ENCODE results near the gene ABCA10.
"Not testable (repeated sequence)": the region's sequence is repeated elsewhere in the genome, so short reads cannot be mapped to it uniquely, and the experiment has no call there.

Gene ABCA10

DNA sequence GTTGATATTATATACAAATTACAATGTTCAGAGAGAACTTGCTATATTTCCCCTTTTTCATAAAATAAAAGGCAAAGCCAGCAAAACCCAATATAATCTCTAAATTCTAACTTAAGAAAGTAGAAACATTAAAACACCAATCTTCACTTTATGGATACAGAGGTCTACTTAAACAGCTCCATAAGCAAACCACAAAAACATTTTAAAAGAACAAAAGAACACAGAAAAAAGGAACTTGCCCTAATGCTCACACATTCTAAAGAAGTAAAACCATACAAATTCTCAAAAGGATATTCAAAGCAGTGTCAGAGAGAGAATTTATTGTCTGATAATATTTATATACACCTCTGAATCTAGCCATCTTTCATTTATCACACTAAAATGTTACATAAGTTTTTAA, 606 bp downstream of the ABCA10 start:
- DNase-seq: no peak

DNA sequence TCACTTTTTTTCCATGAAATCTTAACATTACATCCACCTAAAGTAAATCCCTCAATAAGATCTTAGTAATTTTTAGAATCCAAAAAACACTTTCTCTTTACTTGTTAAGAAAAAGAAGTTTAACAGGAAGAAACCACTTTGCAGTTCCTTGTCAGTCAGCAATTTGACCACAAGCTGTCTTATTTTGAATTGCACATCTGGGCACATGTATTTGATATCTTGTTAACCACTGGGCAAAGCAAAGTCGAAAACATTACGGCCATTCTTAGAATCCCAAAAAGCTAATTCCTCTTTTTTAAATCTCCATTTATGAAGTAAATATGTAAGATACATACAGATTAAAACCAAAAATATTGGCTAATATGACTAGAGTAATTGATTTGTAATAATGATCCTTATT, 1.1 kb downstream of the ABCA10 start:
- no peak for DNase-seq

DNA sequence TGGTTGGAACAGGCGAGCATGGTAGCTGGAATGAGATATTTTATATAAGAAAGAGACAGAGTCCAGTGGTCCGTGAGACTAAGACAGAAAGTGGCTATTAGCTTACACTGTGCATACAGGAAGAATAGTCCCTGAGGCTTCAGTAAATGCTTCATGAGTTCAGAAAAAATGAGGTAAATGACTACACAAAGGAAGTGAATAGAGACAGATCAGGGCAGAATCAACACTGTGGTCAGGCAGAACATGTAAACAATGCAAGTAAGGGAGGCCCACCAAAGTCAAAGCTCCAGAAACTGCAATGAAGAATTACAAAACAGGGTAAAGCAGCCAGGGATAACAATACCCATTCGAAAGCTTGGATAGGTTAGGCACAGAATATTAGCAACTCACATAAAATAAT, 4.8 kb downstream of the ABCA10 start:
- no peak for DNase-seq

DNA sequence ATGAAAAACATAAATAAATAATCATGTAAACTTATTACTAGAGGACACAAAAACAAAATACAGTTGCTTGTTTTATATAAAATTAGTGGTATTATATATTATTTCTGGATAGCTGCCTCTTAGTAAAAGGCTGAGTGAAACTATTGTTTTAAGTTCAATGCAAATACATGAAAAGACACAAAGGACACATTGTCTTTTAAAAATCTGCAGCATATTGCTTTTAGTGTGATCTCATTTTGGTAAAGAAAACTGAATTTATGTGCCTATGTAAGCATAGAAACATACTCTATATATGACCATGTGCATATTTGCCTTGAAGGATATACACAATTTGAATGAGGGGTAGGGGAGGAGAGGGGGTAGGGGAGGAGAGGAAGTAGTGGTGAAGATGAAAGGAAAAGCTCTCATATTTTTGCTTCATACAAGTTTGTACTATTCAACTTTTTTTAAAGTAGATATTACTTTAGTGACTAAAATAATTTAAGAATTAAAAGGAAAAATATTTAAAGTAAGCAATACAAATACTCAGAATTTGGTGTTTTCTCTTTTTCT, 5.8 kb downstream of the ABCA10 start:
- DNase-seq: no peak

DNA sequence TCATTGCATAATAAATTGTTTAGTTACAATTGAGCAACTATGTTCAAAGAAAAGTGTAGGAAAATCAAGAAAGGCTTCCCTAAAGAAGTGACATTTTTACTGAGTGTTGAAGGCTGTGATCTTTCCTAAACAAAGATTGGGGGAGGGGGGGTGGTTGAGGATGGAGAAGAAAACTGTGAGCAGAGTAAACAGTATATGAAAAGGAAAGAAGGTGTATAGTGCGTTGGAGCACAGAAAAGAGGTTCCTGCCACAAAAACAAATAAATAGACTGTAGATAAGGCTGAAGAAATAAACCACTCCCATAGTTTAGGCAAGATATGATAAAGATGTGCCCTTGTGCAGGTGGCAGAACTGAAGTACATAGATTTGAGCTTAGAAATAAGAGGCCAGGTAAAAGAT, 8.5 kb downstream of the ABCA10 start:
- DNase-seq: no peak

DNA sequence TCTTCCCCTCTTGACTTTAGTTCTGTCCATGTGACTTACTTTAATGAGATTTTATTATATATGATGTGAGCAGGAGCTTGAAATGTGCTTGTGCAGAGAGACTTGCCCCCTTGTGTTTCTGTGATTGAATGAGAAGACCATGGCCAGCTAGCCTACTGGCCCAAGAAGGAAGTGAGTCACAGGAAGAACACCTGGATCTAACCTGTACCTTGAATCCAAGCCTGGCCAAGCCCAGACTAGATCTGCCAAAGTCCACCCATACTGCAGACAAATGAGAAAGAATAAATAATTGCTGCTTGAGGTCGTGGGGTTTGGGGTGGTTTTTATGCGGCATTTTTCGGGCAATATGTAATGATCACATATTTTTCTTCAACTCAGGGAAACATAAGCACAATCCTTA, 9.6 kb downstream of the ABCA10 start:
- no peak for DNase-seq

DNA sequence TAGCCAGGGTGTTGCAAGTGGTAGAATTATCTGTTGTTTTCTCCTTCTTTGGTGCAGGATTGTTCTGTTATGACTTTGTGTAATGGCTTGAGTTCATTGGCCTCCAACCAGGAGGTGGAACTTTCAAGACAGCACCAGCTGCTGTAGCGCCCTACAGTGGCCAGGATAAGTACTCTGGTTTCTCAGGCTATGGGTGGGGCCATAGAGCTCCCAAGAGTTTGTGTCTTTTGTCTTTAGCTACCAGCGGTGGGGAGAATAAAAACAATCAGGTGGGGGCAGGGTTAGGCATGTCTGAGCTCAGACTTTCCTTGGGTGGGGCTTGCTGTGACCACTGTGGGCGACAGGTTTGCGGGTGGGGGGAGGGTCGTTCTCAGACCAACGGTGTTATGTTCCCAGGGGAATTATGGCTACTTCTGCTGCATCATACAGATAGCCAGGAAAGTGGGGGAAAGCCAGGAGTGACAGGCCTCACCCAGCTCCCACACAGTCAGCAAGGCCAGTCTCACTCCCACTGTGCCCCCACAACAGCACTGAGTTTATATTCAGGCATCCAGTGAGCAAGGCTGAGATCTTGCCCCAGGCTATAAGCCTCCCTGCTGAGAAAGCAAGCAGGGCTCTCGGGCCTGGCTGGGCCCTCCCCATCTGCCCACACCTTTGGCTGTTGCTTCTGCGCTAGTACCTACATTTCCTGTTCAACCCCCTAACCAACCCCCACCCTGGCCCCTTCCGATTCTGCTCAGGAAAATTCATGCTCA, 15.4 kb downstream of the ABCA10 start:
- DNase-seq: no peak

DNA sequence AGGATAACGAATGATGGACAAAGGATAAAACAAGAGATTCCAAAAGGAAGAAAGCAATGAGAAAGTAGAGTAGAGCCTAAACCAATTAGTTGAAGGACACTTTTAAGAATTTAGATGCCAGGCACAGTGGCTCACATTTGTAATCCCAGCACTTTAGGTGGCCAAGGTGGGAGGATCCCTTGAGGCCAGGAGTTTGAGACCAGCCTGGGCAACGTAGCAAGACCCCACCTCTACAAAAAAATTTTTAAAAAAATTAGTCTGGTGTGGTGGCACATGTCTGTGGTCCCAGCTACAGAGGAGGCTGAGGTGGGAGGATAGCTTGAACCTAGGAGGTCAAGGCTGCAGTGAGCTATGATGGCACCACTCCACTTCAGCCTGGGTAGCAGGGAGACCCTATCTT, 20.0 kb downstream of the ABCA10 start:
- DNase-seq: no peak

DNA sequence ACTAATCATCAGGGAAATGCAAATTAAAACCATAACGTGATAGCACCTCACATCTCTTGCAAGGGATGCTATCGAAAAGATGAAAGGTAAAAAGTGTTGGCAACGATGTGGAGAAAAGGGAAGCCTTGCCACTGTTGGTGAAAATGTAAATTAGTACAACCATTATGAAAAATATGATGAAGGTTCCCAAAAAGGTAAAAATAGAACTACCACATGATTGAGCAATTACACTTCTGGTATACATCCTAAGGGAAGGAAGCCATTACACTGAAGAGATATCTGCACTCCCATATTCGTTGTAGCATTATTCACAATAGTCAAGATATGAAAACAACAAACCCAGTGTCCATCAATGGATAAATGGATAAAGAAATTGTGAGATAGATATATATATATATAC, 21.5 kb downstream of the ABCA10 start:
- DNase-seq: no peak

DNA sequence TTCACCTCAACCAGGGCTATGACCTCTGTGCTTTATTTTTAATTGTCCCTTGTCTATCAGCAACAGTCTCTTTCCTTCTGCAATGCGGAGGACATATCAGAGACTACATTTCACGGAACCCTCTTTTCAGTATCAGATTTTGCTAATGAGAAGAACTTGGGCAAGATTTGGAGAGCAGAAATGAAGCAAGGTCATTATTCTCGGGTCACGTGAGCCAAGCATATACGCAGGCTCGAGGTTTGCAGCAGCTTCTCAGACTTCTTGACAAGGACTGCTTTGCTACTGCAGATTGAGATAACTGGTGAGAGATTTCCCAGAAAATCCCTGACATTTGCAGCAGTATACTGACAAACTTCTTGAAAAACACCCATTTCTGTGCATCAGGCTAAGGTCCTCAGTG, 30.4 kb downstream of the ABCA10 start:
- DNase-seq: no peak

DNA sequence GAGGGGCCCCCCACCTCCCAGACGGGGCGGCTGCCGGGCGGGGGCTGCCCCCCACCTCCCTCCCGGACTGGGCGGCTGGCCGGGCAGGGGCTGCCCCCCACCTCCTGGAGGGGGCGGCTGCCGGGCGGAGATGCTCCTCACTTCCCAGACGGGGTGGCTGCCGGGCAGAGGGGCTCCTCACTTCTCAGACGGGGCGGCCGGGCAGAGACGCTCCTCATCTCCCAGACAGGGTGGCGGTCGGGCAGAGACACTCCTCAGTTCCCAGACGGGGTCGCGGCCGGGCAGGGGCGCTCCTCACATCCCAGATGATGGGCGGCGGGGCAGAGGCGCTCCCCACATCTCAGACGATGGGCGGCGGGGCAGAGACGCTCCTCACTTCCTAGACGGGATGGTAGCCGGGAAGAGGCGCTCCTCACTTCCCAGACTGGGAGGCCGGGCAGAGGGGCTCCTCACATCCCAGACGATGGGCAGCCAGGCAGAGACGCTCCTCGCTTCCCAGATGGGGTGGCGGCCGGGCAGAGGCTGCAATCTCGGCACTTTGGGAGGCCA, 32.4 kb downstream of the ABCA10 start:
- DNase-seq: not testable (repeated sequence)

DNA sequence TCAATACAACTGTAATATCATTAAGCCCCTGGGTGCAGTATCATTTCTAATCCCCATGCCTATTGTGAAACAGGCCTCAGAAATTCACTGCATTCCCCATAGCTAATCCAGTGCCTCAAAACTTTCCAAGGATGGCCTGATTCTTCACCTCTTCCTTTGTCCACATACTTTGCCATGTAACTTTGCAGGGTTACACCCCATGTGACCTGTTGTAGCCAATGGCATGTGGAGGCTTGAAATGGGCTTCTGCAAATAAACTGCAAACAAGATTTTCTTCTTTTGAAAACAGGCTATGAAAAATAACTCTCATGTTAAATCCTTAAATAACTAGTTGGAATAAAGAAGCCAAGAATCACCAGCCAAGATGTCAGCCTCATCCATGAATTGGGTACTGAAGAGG, 35.9 kb downstream of the ABCA10 start:
- no peak for DNase-seq

DNA sequence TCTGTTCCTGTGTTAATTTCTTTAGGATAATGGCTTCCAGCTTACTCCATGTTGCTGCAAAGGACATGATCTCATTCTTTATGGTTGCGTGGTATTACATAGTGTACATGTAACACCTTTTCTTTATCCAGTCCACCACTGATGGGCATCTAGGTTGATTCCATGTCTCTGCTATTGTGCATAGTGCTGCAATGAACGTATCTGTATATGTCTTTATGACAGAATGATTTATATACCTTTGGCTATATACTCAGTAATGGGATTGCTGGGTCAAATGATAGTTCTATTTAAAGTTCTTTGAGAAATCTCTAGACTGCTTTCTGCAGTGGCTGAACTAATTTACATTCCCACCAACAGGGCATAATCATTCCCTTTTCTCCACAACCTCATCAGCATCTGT, 39.8 kb downstream of the ABCA10 start:
- DNase-seq: no peak

DNA sequence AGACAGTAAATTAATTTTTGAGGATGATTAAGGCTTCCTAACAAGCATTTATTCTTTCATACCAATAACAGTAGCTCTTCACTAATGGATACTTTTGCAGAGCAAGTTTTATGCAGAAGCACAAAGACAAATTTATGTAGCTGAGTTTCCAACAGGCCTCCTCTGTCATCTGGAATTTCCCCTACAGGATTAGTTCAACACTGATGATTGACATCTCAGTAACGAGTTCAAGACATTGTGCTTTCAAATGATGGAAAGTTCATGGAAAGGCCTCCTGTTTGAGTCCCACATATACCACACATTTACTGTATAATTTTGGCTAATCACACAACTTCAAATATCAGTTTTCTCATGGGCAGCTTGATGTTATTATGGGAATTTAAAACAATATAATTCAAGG, 40.6 kb downstream of the ABCA10 start:
- no peak for DNase-seq

DNA sequence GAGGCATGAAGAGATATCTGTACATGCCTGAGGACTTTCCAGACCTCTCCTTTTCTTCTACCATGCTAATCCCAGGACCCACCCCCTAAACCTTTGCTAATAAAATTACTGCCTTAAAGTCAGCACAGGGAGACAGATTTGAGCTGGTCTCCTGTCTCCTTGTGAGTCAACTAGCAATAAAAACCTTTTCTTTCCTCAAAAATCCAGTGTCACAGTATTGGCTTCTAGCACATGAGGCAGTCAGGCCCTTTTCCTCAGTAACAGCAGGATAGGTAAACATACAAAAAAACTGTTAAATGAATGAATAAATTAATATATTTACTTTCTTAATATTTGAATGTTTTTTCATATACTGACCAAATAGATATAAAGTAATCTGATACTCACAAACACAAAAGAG, 41.3 kb downstream of the ABCA10 start:
- DNase-seq: no peak

DNA sequence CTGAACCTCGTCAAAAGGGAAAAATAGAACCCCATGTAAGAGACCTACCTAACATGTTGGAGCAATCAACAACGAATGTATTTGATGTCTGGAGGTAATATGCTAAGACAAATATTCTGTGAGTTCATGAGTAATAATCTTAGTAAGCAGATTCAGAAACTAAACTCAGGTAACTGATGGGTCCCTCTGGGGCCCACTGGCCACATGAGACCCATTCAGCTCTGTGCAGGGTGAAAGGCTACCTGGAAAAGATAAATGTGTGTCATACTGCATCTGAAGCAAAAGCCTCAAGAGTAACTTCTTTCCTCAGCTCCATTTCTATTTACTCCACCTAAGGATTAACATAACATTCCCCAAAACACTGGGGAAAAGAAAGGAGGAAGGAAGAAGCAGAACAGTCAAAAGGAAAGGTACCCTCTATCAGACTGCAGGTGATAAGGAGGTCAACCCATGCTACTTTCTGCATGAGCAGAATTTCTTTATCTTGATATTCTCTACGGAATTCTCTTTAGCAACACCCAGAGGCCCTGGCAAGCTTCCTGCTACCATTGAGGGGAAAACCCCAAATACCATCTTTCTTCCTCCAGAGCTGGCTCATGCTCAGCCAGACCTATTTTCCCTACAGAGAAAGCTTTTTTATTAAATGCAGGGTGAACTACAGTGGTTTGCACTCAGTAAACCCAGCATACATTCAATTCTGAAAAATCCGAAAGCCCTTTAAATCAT, 49.2 kb downstream of the ABCA10 start:
- no peak for DNase-seq

DNA sequence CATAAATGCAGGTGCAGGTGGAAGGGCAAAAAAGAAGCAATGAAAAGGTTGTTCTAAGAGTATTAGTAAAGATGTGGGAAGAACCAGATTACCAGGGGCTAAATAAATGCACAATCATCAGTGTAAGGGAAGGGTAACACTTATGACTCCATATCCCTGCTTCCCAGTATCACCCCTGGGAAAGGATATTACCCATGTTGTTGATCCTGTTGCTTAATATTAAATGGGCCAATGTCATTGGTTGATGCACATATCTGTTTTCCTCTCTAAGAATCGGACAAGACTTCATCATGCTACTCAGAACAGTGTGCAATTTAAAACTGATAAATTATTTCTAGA, 52.2 kb downstream of the ABCA10 start:
- DNase-seq: no peak

DNA sequence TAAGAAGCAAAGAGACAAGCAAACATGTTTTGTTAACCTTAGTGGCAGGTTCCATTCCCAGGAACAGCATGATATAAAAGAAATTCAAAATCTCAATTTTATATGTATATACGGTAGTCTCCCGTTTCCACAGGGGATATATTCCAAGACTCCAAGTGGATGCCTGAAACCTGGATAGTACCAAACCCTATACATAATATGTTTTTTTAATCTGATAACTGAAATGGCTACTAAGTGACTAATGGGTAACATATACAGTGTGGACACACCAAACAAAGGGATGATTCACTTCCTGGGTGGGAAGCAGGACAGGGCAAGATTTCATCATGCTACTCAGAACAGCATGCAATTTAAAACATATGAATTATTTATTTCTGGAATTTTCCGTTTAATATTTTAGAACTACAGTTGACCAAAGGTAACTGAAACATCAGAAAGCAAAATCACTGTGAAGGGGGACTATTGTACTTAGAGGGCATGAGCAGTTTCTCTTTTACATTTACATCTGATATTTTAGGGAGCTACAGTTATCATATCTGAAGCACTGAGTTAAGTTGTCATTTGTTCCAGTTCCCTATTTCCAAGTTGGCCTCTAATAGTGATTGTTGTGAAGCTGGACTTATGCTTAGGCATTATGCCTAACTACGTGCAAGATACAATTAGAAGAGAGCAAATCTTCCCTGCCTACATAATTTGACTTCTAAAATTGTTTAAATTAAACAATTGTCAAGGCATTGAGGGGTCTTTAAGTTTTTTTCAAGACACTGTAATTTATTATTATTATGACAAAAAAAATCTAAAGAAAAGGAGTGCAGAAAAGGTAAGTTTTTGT, 52.8 kb downstream of the ABCA10 start:
- peak in 1 of 2 donors; percentile 28 for DNase-seq

DNA sequence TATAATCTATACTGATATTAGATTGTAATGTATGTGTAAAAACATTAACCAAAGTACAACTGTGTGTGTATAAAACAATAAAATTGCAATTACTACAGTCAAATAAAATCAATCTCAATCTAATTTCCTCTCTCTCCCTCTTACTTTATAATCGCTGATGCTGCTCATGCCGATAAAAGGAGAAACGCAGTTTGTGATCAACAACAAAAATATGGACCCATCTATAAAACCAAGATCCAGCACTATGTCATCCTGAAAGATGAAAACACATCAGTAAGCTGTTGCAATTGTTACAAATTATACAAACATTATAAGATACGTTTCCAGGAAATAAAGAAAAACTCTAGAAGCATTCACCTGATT, 53.4 kb downstream of the ABCA10 start:
- no peak for DNase-seq

DNA sequence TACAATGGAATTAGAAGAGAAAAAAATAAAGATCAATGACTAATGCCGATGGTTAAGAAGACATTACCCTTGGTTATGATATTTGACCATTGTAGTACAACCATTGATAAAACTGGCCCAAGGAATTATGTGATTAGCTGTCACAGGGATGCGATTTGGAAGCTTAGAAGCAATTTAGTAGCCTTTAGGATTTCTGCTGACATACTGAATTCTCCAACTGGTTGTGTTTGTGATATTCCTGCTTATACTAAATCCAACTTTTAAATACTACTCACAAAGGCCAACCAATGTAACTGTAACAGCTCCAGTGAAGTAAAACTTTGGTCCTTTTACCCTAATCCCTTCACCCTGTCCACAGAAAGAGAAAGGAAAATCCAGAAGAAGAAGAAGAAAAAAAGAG, 55.5 kb downstream of the ABCA10 start:
- DNase-seq: no peak

DNA sequence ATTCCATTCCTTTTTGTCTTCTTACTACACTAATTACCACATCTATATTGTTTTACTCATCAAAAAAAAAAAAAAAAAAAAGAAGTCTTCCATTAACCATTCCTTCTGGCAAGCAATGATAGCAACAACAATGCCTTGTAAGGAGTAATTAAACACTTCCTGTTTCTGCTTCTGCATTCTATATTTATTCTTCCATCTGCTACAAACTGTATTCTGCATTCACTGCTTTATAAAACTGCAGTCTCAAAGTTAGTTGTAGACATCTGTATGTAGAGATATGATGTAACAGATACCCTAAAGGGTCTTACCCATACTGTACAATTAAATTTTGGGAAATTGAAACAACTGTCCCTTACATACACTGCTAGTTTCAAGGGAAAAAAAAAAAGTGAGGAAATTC, 58.2 kb downstream of the ABCA10 start:
- DNase-seq: no peak

DNA sequence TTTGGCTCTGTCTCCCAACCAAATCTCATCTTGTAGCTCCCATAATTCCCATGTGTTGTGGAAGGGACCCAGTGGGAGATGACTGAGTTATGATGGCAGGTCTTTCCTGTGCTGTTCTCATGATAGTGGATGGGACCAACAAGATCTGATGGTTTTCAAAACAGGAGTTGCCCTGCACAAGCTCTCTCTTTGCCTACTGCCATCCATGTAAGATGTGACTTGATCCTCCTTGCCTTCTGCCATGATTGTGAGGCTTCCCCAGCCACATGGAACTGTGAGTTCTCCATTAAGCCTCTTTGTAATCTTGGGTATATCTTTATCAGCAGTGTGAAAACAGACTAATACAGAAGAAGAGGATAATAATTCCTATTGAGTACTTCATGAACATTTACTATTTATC, 60.0 kb downstream of the ABCA10 start:
- not testable (repeated sequence) for DNase-seq

DNA sequence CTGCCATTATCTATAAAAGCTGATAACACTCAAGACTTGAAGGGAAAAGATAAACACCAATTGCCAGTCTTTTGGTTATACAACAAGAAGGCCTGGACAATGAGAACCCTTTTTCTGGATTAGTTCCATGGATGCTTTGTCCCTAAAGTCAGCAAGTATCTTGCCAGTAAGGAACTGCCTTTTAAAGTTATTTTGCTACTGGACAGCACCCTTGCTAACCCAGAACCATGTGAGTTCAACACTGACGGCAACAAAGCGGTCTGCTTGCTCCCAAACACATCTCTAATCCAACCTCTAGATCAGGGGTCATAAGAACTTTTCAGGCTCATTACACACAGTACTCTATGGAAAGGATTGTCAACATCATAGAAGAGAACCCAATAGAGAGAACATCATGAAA, 61.7 kb downstream of the ABCA10 start:
- no peak for DNase-seq
